GM19351 (cell line): ENCODE measurements around the gene ZNF740.
"Not testable (repeated sequence)": the region's sequence is repeated elsewhere in the genome, so short reads cannot be mapped to it uniquely, and the experiment has no call there.

Source experiments
- ATAC-seq: cut with Tn5 transposase; IDR thresholded peaks from one replicate; pipeline ENCODE4 v1.9.1; 2021; ENCODE audit warnings: mild to moderate bottlenecking, moderate library complexity; ENCODE audit not compliant: unreplicated experiment

ZNF740 gene

GRCh38 chr12:53180220-53180930 lies at the start of gene ZNF740, which contains the start of gene CSAD:
Gene ZNF740 (plus strand): TSS chr12:53180722. CDS start chr12:53181984, 1,262 bp downstream.
Gene CSAD (minus strand): TSS chr12:53180925. CDS start chr12:53173470, 7,455 bp downstream.
- ATAC-seq = peak; percentile 89

GRCh38 chr12:53131844-53132243 lies 48.7 kb upstream of the ZNF740 start:
- no peak for ATAC-seq

- ATAC-seq = no peak
Observed at GRCh38 chr12:53133722-53134121, 46.8 kb upstream of the ZNF740 start.

- no peak for ATAC-seq
Observed at GRCh38 chr12:53143355-53143754, 37.2 kb upstream of the ZNF740 start.

- no peak for ATAC-seq
Observed at GRCh38 chr12:53145383-53146260, 34.9 kb upstream of the ZNF740 start.

- no peak for ATAC-seq
Observed at GRCh38 chr12:53147181-53147580, 33.3 kb upstream of the ZNF740 start.

- ATAC-seq = no peak
Observed at GRCh38 chr12:53147653-53148052, 32.9 kb upstream of the ZNF740 start.

- no peak for ATAC-seq
Observed at GRCh38 chr12:53151039-53151438, 29.5 kb upstream of the ZNF740 start.

GRCh38 chr12:53152390-53152789 lies 28.1 kb upstream of the ZNF740 start:
- ATAC-seq = no peak

- ATAC-seq = peak; percentile 70
Observed at GRCh38 chr12:53159195-53159839, 21.2 kb upstream of the ZNF740 start.

GRCh38 chr12:53160000-53160399 lies 20.5 kb upstream of the ZNF740 start:
- ATAC-seq = no peak

- ATAC-seq = no peak
Observed at GRCh38 chr12:53160673-53161072, 19.8 kb upstream of the ZNF740 start.

- no peak for ATAC-seq
Observed at GRCh38 chr12:53161119-53161911, 19.2 kb upstream of the ZNF740 start.

- ATAC-seq = not testable (repeated sequence)
Observed at GRCh38 chr12:53163008-53163407, 17.5 kb upstream of the ZNF740 start.

GRCh38 chr12:53166837-53167236 lies 13.7 kb upstream of the ZNF740 start:
- no peak for ATAC-seq

GRCh38 chr12:53169644-53170043 lies 10.9 kb upstream of the ZNF740 start:
- no peak for ATAC-seq

- no peak for ATAC-seq
Observed at GRCh38 chr12:53170215-53170614, 10.3 kb upstream of the ZNF740 start.

- no peak for ATAC-seq
Observed at GRCh38 chr12:53170876-53171724, 9.4 kb upstream of the ZNF740 start.

- ATAC-seq = no peak
Observed at GRCh38 chr12:53171725-53172329, 8.7 kb upstream of the ZNF740 start.
